ENCODE results near the gene DES.

DES gene

DNA sequence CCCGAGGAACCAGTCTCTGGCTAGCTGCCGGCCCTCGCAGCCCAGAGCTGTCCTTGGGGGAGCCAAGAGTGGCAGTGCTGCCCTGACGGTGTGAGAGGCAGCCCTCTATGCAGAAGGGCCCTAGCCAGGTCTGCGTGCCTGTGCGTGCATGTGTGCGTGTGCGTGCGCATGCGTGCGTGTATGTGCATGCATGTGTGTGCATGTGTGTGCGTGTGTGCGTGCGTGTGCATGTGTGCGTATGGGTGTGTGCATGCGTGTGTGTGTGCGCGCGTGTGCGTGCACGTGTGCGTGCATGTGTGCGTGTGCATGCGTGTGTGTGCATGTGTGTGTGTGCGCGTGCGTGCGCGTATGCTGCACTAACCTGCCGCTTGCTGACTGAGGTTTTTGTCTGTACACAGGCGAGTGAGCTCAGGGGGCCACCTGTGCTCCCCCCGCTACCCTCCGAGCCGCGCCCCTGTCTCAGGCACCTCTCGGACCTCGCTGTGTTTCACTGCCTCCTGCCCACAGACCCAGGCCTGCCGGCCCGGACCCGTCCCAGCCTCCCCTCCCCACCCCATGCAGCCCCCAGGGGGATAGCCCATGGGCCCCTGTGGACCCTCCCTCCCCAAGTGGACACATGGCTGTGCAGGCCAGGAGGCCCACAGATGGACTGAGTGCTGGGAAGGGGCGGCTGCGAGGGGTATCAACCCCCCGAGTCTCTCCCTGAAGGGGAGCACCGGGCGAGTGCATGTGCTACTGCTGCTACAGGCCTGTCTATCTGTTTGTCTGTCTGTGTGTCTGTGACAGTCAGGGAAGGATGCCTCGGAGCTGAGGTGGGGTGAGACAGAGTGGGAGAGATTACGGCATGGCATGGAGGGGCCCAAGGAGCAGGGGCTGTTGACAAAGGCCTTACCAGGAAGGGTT lies 47.7 kb downstream of the DES start:
- DNase-seq (ENCODE audit: low read depth): no peak
- H3K4me3 ChIP-seq (ENCODE audit: control insufficient read depth, low read depth, low read length): no peak overlapping the region
- no peak for TF ChIP-seq CTCF (IDR thresholded peaks at IDR 0.05; ENCODE audit: control insufficient read depth, insufficient read depth, low read depth, low read length, missing control alignments)

DNA sequence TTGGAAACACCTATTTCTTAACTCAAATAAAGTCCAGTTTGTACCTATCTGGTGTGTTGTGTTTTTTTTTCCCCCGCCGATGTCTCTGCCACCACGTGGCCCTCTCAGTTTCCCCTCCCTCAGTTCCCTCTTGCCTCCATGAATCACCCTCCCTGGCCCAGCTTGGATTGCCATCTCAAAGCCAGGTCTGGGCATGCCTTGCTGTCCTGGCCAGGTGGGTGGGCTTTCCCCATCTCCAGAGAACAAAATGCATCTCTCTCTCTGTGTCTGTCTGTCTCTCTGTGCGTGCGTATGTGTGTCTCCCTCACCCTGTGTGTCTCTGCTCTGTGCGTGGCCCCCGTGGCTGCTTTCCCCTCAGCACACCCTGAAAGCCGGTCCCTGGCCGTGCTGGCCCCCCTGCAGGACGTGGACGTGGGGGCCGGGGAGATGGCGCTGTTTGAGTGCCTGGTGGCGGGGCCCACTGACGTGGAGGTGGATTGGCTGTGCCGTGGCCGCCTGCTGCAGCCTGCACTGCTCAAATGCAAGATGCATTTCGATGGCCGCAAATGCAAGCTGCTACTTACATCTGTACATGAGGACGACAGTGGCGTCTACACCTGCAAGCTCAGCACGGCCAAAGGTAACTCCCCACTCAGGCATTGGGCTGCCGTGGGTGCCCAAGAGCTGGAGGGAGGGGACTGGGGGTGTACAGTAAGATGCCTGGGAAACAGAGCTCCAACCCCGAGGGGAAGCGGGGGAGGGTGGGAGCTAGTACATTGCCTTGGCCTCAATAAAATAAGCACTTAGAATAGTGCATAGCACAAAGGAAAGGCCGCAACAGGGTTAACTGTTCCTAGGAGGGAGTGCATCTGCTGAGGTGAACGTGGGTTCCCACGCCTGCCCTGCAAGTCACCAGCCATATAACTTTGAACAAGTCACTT lies 48.9 kb downstream of the DES start:
- DNase-seq (ENCODE audit: low read depth): no peak
- no peak overlapping the region for H3K4me3 ChIP-seq (ENCODE audit: control insufficient read depth, low read depth, low read length)
- TF ChIP-seq CTCF (IDR thresholded peaks at IDR 0.05; ENCODE audit: control insufficient read depth, insufficient read depth, low read depth, low read length, missing control alignments): no peak

- no peak for TF ChIP-seq CTCF (IDR thresholded peaks at IDR 0.05; ENCODE audit: control insufficient read depth, insufficient read depth, low read depth, low read length, missing control alignments)
- no peak overlapping the region for H3K4me3 ChIP-seq (ENCODE audit: control insufficient read depth, low read depth, low read length)
- no peak for DNase-seq (ENCODE audit: low read depth)
These were observed 49.5 kb downstream of the DES start for GRCh38 chr2:219467736-219468075.

DNA sequence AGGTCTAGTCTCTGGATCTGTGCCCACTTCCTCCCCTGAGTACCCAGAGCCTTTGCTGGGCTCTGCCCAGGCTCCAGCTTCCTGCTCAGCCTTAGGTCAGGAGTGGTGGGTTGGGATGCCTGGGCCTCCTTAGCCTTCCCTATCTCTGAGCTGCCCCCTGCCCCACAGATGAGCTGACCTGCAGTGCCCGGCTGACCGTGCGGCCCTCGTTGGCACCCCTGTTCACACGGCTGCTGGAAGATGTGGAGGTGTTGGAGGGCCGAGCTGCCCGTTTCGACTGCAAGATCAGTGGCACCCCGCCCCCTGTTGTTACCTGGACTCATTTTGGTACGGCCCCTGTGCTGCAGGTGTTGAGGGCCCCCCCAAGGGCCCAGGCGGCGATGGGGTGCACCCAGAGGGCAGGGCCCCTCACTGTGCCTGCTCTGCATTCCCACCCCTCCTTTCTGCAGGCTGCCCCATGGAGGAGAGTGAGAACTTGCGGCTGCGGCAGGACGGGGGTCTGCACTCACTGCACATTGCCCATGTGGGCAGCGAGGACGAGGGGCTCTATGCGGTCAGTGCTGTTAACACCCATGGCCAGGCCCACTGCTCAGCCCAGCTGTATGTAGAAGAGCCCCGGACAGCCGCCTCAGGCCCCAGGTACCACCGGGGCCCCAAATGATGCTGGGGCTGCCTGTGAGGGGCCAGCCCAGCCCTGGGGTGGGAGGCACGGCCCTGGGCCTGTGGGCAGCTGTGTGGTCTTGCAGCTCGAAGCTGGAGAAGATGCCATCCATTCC lies 50.4 kb downstream of the DES start:
- TF ChIP-seq CTCF (IDR thresholded peaks at IDR 0.05; ENCODE audit: control insufficient read depth, insufficient read depth, low read depth, low read length, missing control alignments): no peak
- H3K4me3 ChIP-seq (ENCODE audit: control insufficient read depth, low read depth, low read length): no peak overlapping the region
- DNase-seq (ENCODE audit: low read depth): no peak

- H3K4me3 ChIP-seq (ENCODE audit: control insufficient read depth, low read depth, low read length): no peak overlapping the region
- DNase-seq (ENCODE audit: low read depth): no peak
- no peak for TF ChIP-seq CTCF (IDR thresholded peaks at IDR 0.05; ENCODE audit: control insufficient read depth, insufficient read depth, low read depth, low read length, missing control alignments)
These were observed 51.1 kb downstream of the DES start for GRCh38 chr2:219469186-219469724.

DNA sequence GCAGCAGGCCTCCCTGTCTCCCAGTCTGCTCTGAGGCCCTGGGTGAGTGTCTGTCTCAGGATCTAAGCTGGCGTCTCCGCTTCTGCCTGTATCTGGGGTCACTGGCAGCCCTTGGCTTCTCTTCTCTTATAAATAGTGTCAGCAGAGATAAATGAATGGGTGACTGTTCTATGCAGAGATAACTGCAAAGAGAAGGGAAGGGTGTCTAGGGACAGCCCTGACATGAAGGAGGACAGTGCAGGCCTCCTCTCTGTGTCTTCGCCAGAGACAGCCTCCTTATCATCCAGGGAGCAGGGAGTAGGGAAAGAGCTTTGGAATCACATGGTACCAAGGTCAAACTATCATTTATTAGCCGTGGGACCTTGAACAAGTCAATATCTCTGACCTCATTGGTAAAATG lies 52.3 kb downstream of the DES start:
- no peak for DNase-seq (ENCODE audit: low read depth)
- TF ChIP-seq CTCF (IDR thresholded peaks at IDR 0.05; ENCODE audit: control insufficient read depth, insufficient read depth, low read depth, low read length, missing control alignments): no peak
- H3K4me3 ChIP-seq (ENCODE audit: control insufficient read depth, low read depth, low read length): no peak overlapping the region

Data from AG09309 (cell line).